Right lobe of liver (tissue), 6 donors: ENCODE data around the gene PI4K2B. TPM values are rescaled to one million over a fixed set of nuclear protein-coding genes. Genes with fewer than 3 reads are reported as not detected.
"Not testable (repeated sequence)": the region's sequence is repeated elsewhere in the genome, so short reads cannot be mapped to it uniquely, and the experiment has no call there.

Experiments used
- ATAC-seq, 4 donors: fragments of 200-7000 bp; cut with Tn5 transposase; one replicate each; pipeline ENCODE4 v1.9.1; 2020; ENCODE audit warnings: mild to moderate bottlenecking in 4 of 4, moderate library complexity in 4 of 4
- DNase-seq, 3 donors: peaks; one replicate each; pipeline ENCODE4 v3.0.0-alpha.2; 2020
- H3K27ac ChIP-seq, 3 donors: fragments of 200-600 bp; one replicate each; pipeline ENCODE4 v1.8.0; 2022
- H3K27me3 ChIP-seq, 2 donors: fragments of 200-600 bp; one replicate each; pipeline ENCODE4 v1.8.0; 2022
- H3K36me3 ChIP-seq, 4 donors: fragments of 200-600 bp; sonication (generic) in 1 of 4; one replicate each; pipeline versions ENCODE4 v1.5.1 to v1.8.0; 2017 to 2022; ENCODE audit warnings: control low read depth in 1 of 4
- H3K4me1 ChIP-seq, 4 donors: fragments of 200-600 bp; sonication (generic) in 1 of 4; one replicate each; pipeline versions ENCODE4 v1.5.1 to v1.8.0; 2017 to 2022; ENCODE audit warnings: control low read depth in 1 of 4
- H3K4me3 ChIP-seq, 3 donors: fragments of 200-600 bp; one replicate each; pipeline ENCODE4 v1.8.0; 2022
- H3K9me3 ChIP-seq, 4 donors: fragments of 200-600 bp; sonication (generic) in 1 of 4; one replicate each; pipeline versions ENCODE4 v1.5.1 to v1.8.0; 2017 to 2022; ENCODE audit warnings: control low read depth in 1 of 4
- POLR2A ChIP-seq: fragments of 450-650 bp; IDR thresholded peaks from one replicate; pipeline ENCODE4 v1.6.1; 2017; ENCODE audit warnings: antibody characterized with exemption, mild to moderate bottlenecking
- WGBS: methylation state at CpG from one replicate; pipeline ENCODE4 v1.1.6; 2018; ENCODE audit warnings: low coverage, low lambda C conversion rate; ENCODE audit not compliant: insufficient coverage; ENCODE audit errors: missing lambda C conversion rate; 5-methylcytosine and 5-hydroxymethylcytosine counted together
- intact Hi-C, 2 donors: fragments of 100-400 bp; cut with DNase I; formaldehyde crosslinking; loops; one replicate each; pipeline versions ENCODE4 v1.11.2 to v1.14.1; 2022
- total RNA-seq, 6 experiments: library from RNA; depleted of rRNA in 2 of 6; stranded (reverse); fragments of >200 nt in 2 of 6; fragmentation: NEBNext Ultra II Directional in 3 of 6; extraction: Animal tissue kit (Norgen Biotek cat#: 25700) in 3 of 6; gene quantifications; one replicate each; pipeline versions ENCODE4 v1.1.0 to v1.2.4, GENCODE V29; 2016 to 2023
- TF ChIP-seq, protein P1 (sequence below), 4 donors: fragments of 200-600 bp in 3 of 4; fragments of 450-650 bp in 1 of 4; IDR thresholded peaks; one replicate each; pipeline versions ENCODE4 v1.5.1 to v1.8.0; 2016 to 2022; ENCODE audit warnings: antibody characterized with exemption in 4 of 4, mild to moderate bottlenecking in 2 of 4
- donor health status: DM: no; HTN: yes; CAD: no.
- donor health status: DM: no; HTN: no; CAD: no.
- donor health status: DM: no; HTN: no; CAD: no.
- donor health status: DM: no; HTN: yes; CAD: no.
- donor health status: DM: no; HTN: yes; CAD: no.

Gene PI4K2B
- total RNA-seq, 6 experiments from 2014 or later, result 17.1 to 33.5 (median 22.8) TPM

DNA sequence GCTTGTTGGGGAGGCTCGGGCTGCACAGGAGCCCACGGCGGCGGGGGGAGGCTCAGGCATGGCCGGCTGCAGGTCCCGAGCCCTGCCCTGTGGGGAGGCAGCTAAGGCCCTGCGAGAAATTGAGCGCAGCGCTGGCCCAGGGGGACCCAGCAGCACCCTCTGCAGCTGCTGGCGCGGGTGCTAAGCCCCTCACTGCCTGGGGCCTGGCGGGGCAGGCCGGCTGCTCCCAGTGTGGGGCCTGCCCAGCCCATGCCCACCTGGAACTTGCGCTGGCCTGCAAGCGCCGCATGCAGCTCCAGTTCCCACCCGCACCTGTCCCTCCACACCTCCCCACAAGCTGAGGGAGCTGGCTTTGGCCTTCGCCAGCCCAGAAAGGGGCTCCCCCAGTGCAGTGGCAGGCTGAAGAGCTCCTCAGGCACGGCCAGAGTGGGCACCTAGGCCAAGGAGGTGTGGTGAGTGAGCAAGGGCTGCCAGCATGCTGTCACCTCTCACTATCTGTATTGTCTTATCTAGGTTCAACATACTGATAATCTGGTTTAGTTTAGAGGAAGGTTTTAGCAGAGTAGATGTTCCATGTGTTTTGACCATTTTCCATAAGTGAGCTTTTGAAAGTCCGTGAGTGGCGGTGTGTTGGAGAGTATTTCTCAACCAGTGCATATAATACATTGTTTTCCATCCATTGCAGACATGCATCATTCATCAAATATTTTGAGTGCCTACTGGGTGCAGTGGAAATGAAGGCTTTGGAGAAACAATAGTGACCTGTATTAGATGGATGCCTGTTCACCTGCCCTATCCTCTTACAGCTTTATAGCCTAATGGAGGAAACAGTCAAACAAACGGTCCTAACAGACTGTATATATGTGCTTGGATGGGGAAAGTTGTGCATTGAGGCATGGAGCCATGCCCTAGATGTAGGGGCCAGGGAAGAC lies 13.1 kb downstream of the PI4K2B start:
- Histone ChIP-seq H3K27ac (no peak overlapping the region), H3K4me3 (no peak overlapping the region), H3K4me1 (peaks cover 0 to 32% (median 4%) of the 10 kb centered on the region in 4 donors), H3K27me3 (no peaks in the 10 kb centered on the region), H3K9me3 (no peaks in the 10 kb centered on the region), H3K36me3 (no peaks in the 10 kb centered on the region)
- peak in 1 of 3 donors; percentile 56 for DNase-seq
- TF ChIP-seq, protein P1, sequence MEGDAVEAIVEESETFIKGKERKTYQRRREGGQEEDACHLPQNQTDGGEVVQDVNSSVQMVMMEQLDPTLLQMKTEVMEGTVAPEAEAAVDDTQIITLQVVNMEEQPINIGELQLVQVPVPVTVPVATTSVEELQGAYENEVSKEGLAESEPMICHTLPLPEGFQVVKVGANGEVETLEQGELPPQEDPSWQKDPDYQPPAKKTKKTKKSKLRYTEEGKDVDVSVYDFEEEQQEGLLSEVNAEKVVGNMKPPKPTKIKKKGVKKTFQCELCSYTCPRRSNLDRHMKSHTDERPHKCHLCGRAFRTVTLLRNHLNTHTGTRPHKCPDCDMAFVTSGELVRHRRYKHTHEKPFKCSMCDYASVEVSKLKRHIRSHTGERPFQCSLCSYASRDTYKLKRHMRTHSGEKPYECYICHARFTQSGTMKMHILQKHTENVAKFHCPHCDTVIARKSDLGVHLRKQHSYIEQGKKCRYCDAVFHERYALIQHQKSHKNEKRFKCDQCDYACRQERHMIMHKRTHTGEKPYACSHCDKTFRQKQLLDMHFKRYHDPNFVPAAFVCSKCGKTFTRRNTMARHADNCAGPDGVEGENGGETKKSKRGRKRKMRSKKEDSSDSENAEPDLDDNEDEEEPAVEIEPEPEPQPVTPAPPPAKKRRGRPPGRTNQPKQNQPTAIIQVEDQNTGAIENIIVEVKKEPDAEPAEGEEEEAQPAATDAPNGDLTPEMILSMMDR (IDR thresholded peaks at IDR 0.05), result no peak
- TF ChIP-seq POLR2A, result no peak
- peak; percentile 51 to 86 (median 66) for ATAC-seq
- intact Hi-C loops, result no loop called here
- WGBS, result 58% methylated on average over 4 of the region's 22 CpGs

DNA sequence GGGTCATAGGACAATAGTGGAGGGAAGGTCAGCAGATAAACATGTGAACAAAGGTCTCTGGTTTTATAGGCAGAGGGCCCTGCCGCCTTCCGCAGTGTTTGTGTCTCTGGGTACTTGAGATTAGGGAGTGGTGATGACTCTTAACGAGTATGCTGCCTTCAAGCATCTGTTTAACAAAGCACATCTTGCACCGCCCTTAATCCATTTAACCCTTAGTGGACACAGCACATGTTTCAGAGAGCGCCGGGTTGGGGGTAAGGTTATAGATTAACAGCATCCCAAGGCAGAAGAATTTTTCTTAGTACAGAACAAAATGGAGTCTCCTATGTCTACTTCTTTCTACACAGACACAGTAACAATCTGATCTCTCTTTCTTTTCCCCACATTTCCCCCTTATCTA lies 15.0 kb downstream of the PI4K2B start:
- 38% methylated on average over 4 of the region's 6 CpGs for WGBS
- intact Hi-C loops, ATAC-seq, H3K4me3 ChIP-seq, H3K36me3 ChIP-seq, H3K27me3 ChIP-seq, H3K9me3 ChIP-seq, H3K27ac ChIP-seq, DNase-seq: not testable (repeated sequence)
- H3K4me1 ChIP-seq, result peaks cover 0 to 44% (median 10%) of the 10 kb centered on the region in 4 donors

DNA sequence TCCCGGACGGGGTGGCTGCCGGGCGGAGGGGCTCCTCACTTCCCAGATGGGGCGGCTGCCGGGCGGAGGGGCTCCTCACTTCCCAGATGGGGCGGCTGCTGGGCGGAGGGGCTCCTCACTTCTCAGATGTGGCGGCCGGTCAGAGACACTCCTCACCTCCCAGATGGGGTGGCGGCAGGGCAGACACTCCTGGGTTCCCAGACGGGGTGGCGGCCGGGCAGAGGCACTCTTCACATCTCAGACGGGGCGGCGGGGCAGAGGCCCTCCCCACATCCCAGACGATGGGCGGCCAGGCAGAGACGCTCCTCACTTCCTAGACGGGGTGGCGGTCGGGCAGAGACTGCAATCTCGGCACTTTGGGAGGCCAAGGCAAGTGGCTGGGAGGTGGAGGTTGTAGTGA lies 15.7 kb downstream of the PI4K2B start:
- no CpG with 5 or more reads among the region's 25 CpGs for WGBS
- DNase-seq, ATAC-seq: not testable (repeated sequence)

DNA sequence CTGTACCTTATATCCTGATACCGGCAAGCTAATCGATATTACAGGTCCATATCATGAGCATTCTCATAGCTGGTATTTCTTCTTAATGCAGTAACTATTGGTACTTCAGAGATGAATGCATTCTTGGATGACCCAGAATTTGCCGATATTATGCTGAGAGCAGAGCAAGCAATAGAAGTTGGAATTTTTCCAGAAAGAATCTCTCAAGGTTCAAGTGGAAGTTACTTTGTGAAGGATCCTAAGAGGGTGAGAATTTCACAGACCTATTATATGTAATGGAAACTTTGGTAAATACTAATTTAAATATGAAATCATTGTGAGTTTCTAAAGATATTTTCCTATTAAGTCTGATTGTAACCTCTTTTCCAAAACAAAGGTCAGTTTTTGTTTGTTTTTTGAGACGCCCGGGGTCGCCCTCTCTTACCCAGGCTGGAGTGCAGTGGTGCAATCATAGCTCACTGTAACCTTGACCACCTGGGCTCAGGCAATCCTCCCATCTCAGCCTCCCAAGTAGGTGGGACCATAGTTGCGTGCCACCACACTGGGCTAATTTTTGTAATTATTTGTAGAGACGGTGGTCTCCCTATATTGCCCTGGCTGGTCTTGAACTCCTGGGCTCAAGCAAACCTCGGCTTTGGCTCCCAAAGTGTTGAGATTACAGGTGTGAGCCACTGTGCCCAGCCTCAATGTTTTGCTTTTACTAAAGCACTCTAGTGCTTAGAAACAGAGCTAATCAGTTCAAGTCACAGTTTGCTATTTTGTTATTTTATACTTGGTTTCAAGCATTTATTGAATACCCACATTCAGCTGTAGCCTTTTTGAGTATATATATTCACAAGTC lies 18.6 kb downstream of the PI4K2B start:
- peak overlapping the region; percentile 25 to 77 (median 71) for H3K27ac ChIP-seq
- TF ChIP-seq, protein P1 (IDR thresholded peaks at IDR 0.05), result no peak
- no peak for TF ChIP-seq POLR2A
- peak; percentile 74 to 82 (median 77) for ATAC-seq

More for the DNA sequence above, 15.7 kb downstream of the PI4K2B start:
- H3K27ac ChIP-seq, H3K4me3 ChIP-seq, intact Hi-C loops, H3K36me3 ChIP-seq, H3K9me3 ChIP-seq, H3K27me3 ChIP-seq: not testable (repeated sequence)
- peaks cover 0 to 46% (median 11%) of the 10 kb centered on the region in 4 donors for H3K4me1 ChIP-seq

DNA sequence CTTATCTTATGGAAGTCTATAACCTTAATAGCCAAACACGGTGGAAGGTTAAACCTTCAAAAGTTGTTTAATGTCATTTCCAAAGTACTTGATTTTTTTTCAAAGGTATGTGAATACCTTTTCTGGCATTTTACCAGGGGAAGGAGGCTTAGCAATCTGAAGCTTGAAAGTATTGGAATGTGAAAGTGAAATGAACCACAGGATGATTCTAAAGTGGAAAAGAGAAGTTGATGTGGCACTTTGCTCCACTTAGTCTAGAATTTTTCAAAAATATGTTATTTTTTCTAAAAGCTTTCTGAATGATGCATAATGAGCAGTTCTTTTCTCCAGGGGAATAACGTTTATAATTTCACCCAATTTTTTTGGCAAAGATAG lies 19.2 kb downstream of the PI4K2B start:
- Histone ChIP-seq H3K4me1 (peaks cover 0 to 36% (median 10%) of the 10 kb centered on the region in 4 donors), H3K4me3 (no peak overlapping the region), H3K27ac (peak overlapping the region; percentile 25 to 77 (median 71)), H3K27me3 (no peaks in the 10 kb centered on the region), H3K36me3 (peaks cover 0 to 27% (median 0%) of the 10 kb centered on the region in 4 donors), H3K9me3 (no peaks in the 10 kb centered on the region)
- DNase-seq, result no peak
- 0% methylated on average over 2 of the region's 2 CpGs for WGBS
- peak; percentile 59 to 80 (median 63) for ATAC-seq
- intact Hi-C loops, result no loop called here
- TF ChIP-seq, protein P1 (IDR thresholded peaks at IDR 0.05), result no peak
- TF ChIP-seq POLR2A, result no peak

More for the DNA sequence above, 18.6 kb downstream of the PI4K2B start:
- H3K9me3 ChIP-seq, result no peaks in the 10 kb centered on the region
- 40% methylated on average over 9 of the region's 9 CpGs for WGBS
- peak; percentile 28 to 72 (median 68) for DNase-seq
- H3K4me1 ChIP-seq, result peaks cover 0 to 37% (median 11%) of the 10 kb centered on the region in 4 donors
- no peaks in the 10 kb centered on the region for H3K27me3 ChIP-seq
- H3K4me3 ChIP-seq, result no peak overlapping the region
- intact Hi-C loops, result no loop called here
- H3K36me3 ChIP-seq, result peaks cover 0 to 24% (median 0%) of the 10 kb centered on the region in 4 donors

DNA sequence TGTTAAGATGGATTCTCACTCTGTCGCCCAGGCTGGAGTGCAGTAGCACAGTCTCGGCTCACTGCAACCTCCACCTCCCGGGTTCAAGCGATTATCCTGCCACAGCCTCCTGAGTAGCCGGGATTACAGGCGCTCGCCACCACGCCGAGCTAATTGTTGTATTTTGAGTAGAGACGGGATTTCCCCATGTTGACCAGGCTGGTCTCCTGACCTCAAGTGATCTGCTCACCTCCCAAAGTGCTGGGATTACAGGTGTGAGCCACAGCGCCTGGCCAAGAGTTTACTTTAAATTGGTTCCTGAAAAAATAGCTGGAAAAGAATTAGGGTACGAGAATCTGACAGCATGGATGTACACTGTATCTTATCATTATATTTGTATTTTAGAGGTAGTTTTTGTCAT lies 20.0 kb downstream of the PI4K2B start:
- H3K4me3 ChIP-seq, intact Hi-C loops, H3K27me3 ChIP-seq, H3K9me3 ChIP-seq: not testable (repeated sequence)
- 55% methylated on average over 5 of the region's 12 CpGs for WGBS
- ATAC-seq, result peak; percentile 64 to 80 (median 66)
- H3K27ac ChIP-seq, result peak overlapping the region in 2 of 3 donors; percentile 15 to 71
- DNase-seq, result peak in 2 of 3 donors; percentile 25 to 57
- peaks cover 0 to 36% (median 9%) of the 10 kb centered on the region in 4 donors for H3K4me1 ChIP-seq
- H3K36me3 ChIP-seq, result peaks cover 0 to 27% (median 0%) of the 10 kb centered on the region in 4 donors
